Measurements from ENCODE around the gene C1S. TPM values are rescaled to one million over a fixed set of nuclear protein-coding genes. Genes with fewer than 3 reads are reported as not detected.

Gene C1S
- total and polyA plus RNA-seq, 9 of the 15 experiments (the other 6 are each of a cell fraction or from before 2014, with no cell fraction given) = 0.08 to 0.84 (median 0.27) TPM

DNA sequence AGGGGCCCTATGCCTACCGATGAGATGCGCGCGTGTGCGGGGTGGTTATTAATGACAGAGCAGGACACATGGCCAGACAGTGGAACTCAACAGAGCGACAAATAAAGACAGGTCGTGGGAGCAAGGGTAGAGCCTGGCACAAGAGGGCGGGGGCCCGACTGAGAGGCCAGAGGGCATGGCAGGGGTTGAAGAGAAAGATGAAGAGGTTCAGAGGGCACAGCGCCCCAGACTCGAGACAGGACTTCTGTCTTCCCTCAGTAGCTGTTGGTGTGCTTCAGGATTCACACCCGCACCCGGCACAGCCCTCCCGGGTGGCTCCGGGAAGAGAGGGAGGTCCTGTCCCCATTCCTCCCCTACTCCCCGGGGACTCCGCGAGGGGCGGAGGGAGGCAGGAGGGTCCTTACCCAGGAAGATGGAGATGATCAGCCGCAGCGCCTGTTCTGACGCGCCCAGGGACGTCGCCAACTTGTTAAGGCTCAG, 42.6 kb upstream of the C1S start (continued):
- TF ChIP-seq, protein P1, sequence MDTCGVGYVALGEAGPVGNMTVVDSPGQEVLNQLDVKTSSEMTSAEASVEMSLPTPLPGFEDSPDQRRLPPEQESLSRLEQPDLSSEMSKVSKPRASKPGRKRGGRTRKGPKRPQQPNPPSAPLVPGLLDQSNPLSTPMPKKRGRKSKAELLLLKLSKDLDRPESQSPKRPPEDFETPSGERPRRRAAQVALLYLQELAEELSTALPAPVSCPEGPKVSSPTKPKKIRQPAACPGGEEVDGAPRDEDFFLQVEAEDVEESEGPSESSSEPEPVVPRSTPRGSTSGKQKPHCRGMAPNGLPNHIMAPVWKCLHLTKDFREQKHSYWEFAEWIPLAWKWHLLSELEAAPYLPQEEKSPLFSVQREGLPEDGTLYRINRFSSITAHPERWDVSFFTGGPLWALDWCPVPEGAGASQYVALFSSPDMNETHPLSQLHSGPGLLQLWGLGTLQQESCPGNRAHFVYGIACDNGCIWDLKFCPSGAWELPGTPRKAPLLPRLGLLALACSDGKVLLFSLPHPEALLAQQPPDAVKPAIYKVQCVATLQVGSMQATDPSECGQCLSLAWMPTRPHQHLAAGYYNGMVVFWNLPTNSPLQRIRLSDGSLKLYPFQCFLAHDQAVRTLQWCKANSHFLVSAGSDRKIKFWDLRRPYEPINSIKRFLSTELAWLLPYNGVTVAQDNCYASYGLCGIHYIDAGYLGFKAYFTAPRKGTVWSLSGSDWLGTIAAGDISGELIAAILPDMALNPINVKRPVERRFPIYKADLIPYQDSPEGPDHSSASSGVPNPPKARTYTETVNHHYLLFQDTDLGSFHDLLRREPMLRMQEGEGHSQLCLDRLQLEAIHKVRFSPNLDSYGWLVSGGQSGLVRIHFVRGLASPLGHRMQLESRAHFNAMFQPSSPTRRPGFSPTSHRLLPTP (IDR thresholded peaks at IDR 0.05; ENCODE audit: borderline replicate concordance, extremely low read depth, insufficient read length) = no peak
- TF ChIP-seq BRD4 (IDR thresholded peaks at IDR 0.05) (no peak), ZNF133 (CRISPR knock-in tag; IDR thresholded peaks at IDR 0.05) (no peak), SAP30 (IDR thresholded peaks at IDR 0.05; ENCODE audit: borderline replicate concordance, insufficient read depth, low read depth, low read length, poor library complexity, severe bottlenecking) (peak; percentile 46), ZNF41 (CRISPR knock-in tag; conservative IDR thresholded peaks at IDR 0.05) (no peak)
- TF ChIP-seq, protein P2, sequence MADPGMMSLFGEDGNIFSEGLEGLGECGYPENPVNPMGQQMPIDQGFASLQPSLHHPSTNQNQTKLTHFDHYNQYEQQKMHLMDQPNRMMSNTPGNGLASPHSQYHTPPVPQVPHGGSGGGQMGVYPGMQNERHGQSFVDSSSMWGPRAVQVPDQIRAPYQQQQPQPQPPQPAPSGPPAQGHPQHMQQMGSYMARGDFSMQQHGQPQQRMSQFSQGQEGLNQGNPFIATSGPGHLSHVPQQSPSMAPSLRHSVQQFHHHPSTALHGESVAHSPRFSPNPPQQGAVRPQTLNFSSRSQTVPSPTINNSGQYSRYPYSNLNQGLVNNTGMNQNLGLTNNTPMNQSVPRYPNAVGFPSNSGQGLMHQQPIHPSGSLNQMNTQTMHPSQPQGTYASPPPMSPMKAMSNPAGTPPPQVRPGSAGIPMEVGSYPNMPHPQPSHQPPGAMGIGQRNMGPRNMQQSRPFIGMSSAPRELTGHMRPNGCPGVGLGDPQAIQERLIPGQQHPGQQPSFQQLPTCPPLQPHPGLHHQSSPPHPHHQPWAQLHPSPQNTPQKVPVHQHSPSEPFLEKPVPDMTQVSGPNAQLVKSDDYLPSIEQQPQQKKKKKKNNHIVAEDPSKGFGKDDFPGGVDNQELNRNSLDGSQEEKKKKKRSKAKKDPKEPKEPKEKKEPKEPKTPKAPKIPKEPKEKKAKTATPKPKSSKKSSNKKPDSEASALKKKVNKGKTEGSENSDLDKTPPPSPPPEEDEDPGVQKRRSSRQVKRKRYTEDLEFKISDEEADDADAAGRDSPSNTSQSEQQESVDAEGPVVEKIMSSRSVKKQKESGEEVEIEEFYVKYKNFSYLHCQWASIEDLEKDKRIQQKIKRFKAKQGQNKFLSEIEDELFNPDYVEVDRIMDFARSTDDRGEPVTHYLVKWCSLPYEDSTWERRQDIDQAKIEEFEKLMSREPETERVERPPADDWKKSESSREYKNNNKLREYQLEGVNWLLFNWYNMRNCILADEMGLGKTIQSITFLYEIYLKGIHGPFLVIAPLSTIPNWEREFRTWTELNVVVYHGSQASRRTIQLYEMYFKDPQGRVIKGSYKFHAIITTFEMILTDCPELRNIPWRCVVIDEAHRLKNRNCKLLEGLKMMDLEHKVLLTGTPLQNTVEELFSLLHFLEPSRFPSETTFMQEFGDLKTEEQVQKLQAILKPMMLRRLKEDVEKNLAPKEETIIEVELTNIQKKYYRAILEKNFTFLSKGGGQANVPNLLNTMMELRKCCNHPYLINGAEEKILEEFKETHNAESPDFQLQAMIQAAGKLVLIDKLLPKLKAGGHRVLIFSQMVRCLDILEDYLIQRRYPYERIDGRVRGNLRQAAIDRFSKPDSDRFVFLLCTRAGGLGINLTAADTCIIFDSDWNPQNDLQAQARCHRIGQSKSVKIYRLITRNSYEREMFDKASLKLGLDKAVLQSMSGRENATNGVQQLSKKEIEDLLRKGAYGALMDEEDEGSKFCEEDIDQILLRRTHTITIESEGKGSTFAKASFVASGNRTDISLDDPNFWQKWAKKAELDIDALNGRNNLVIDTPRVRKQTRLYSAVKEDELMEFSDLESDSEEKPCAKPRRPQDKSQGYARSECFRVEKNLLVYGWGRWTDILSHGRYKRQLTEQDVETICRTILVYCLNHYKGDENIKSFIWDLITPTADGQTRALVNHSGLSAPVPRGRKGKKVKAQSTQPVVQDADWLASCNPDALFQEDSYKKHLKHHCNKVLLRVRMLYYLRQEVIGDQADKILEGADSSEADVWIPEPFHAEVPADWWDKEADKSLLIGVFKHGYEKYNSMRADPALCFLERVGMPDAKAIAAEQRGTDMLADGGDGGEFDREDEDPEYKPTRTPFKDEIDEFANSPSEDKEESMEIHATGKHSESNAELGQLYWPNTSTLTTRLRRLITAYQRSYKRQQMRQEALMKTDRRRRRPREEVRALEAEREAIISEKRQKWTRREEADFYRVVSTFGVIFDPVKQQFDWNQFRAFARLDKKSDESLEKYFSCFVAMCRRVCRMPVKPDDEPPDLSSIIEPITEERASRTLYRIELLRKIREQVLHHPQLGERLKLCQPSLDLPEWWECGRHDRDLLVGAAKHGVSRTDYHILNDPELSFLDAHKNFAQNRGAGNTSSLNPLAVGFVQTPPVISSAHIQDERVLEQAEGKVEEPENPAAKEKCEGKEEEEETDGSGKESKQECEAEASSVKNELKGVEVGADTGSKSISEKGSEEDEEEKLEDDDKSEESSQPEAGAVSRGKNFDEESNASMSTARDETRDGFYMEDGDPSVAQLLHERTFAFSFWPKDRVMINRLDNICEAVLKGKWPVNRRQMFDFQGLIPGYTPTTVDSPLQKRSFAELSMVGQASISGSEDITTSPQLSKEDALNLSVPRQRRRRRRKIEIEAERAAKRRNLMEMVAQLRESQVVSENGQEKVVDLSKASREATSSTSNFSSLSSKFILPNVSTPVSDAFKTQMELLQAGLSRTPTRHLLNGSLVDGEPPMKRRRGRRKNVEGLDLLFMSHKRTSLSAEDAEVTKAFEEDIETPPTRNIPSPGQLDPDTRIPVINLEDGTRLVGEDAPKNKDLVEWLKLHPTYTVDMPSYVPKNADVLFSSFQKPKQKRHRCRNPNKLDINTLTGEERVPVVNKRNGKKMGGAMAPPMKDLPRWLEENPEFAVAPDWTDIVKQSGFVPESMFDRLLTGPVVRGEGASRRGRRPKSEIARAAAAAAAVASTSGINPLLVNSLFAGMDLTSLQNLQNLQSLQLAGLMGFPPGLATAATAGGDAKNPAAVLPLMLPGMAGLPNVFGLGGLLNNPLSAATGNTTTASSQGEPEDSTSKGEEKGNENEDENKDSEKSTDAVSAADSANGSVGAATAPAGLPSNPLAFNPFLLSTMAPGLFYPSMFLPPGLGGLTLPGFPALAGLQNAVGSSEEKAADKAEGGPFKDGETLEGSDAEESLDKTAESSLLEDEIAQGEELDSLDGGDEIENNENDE (IDR thresholded peaks at IDR 0.05; ENCODE audit: low read depth, low read length) = no peak
- TF ChIP-seq, protein P3, sequence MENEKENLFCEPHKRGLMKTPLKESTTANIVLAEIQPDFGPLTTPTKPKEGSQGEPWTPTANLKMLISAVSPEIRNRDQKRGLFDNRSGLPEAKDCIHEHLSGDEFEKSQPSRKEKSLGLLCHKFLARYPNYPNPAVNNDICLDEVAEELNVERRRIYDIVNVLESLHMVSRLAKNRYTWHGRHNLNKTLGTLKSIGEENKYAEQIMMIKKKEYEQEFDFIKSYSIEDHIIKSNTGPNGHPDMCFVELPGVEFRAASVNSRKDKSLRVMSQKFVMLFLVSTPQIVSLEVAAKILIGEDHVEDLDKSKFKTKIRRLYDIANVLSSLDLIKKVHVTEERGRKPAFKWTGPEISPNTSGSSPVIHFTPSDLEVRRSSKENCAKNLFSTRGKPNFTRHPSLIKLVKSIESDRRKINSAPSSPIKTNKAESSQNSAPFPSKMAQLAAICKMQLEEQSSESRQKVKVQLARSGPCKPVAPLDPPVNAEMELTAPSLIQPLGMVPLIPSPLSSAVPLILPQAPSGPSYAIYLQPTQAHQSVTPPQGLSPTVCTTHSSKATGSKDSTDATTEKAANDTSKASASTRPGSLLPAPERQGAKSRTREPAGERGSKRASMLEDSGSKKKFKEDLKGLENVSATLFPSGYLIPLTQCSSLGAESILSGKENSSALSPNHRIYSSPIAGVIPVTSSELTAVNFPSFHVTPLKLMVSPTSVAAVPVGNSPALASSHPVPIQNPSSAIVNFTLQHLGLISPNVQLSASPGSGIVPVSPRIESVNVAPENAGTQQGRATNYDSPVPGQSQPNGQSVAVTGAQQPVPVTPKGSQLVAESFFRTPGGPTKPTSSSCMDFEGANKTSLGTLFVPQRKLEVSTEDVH (IDR thresholded peaks at IDR 0.05; ENCODE audit: low read depth, partially characterized antibody) = no peak
- TF ChIP-seq, protein P4, sequence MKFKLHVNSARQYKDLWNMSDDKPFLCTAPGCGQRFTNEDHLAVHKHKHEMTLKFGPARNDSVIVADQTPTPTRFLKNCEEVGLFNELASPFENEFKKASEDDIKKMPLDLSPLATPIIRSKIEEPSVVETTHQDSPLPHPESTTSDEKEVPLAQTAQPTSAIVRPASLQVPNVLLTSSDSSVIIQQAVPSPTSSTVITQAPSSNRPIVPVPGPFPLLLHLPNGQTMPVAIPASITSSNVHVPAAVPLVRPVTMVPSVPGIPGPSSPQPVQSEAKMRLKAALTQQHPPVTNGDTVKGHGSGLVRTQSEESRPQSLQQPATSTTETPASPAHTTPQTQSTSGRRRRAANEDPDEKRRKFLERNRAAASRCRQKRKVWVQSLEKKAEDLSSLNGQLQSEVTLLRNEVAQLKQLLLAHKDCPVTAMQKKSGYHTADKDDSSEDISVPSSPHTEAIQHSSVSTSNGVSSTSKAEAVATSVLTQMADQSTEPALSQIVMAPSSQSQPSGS (CRISPR knock-in tag; IDR thresholded peaks at IDR 0.05) = no peak

Measured in K562 (cell line).